Mammary epithelial cell (primary cell): Measurements from ENCODE around the gene USP40.
A peak's percentile ranks its signal among the peaks of the same experiment; 100 is the strongest.

ENCODE experiments used
- CTCF ChIP-seq, 2 donors: IDR thresholded peaks in 1 of 2; conservative IDR thresholded peaks in 1 of 2; 2 replicates each; pipeline ENCODE4 v1.5.1; 2011 to 2012; ENCODE audit warnings: inconsistent platforms in 2 of 2, low read length in 2 of 2, mild to moderate bottlenecking in 2 of 2, control low read depth in 1 of 2, low read depth in 1 of 2; ENCODE audit not compliant: insufficient read depth in 1 of 2; ENCODE audit errors: extremely low read depth in 1 of 2
- EZH2 ChIP-seq: IDR thresholded peaks from 2 replicates; pipeline ENCODE4 v1.6.1; 2012; ENCODE audit warnings: low read length, inconsistent platforms, borderline replicate concordance

DNA sequence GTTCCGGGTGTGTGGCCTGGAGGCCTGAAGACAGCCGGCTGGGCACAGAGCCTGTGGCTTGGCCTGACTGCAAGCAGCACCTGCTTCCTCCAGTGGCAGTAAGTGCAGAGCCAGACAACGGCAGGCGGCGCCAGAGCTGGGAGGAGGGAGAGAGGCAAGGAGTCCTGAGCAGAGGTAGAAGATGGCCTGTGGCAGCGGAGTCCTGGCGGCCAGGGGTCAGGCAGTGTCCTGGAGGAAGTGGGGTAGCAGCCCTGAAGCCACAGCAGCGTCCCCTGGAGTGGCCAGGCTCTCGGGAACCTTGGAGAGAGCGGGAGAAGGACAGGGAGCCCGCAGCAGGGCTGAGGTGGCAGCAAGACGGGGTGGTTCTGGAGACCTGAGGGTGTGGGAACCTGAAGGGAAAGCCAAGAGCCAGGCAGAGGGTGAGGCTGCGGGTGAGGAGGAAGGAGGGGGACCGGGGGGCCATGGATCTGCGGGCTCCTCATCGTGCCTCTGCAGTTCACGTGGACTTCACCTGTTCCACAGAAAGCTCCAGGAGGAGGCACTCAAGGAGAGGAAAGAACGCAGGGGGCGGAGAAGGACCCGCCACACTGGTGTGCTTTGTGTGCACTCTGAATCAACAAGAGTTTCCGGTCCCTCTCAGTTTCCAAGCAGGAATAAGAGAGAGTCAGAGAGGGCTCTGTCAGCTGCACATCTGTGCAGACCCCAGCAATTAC, 85.9 kb downstream of the USP40 start:
- peak; percentile 12 to 39 for TF ChIP-seq CTCF (conservative IDR thresholded peaks at IDR 0.05 in 1 of 2, IDR thresholded peaks at IDR 0.05 in 1 of 2; ENCODE audit: extremely low read depth in 1 of 2, insufficient read depth in 1 of 2, low read depth in 1 of 2, low read length in 2 of 2)
- no peak for TF ChIP-seq EZH2
